ENCODE results near the gene NSUN2.

Gene NSUN2

GRCh38 chr5:6642655-6643054 lies 9.8 kb upstream of the NSUN2 start:
- no peak for DNase-seq

DNA sequence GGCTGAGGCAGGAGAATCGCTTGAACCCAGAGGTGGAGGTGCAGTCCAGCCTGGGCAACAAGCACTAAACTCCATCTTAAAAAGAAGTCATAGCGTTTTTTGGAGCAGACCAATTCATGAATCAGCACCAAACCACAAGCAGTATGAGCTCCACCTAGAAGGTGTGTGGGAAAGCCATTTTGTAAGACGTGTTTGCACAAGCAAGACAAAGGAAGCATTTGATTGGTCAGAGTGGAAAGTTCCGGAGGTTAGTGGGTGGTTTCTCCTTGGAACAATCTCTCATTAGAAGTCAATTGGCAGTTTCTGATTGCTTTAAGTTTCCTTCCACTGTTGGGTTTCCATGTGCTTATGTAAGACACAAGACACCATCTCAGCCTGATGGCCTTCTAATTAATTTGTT lies 5.4 kb upstream of the NSUN2 start:
- DNase-seq: no peak

DNA sequence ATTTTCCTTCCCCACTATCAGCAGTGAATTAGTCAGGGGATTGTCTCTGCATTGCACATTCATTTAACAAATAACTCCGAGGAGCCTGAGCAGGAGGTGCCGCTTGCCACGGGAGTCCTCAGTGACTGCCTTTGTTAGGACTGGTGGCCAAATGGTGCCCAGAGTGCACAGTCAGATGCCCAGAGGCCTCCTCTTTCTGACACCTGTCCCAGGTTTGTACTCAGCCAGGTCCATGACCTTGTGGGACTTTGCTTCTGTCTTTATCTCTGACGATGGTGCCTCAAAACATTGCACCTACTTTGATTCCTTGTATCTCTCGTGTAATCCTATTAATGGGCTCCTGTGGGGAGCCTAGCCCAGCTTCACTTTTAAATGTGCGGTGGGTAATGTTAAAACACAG lies 4.7 kb upstream of the NSUN2 start:
- DNase-seq: no peak

GRCh38 chr5:6637022-6637421 lies 4.2 kb upstream of the NSUN2 start:
- DNase-seq: no peak

GRCh38 chr5:6636293-6636692 lies 3.4 kb upstream of the NSUN2 start:
- no peak for DNase-seq

GRCh38 chr5:6634788-6635430 lies 2.1 kb upstream of the NSUN2 start:
- DNase-seq: no peak

DNA sequence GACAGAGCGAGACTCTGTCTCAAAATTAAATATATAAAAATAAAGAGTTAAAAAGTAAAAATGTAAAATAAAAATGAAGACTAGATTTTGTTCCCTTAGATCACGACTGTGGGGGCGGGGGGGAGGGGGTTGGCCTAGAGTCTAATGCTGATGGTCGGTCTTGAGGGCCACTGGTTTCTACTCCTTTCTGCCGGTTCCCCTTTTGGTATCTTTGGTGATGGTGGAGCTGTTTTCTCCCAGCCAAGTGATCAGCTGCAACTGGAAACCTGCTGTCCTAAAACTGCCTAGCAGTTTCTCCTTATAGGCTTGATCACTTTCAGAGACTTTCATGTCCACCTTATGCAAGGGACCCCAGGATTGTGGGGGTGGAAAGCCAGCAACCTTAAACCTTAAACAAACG lies 1.5 kb upstream of the NSUN2 start:
- DNase-seq: no peak

DNA sequence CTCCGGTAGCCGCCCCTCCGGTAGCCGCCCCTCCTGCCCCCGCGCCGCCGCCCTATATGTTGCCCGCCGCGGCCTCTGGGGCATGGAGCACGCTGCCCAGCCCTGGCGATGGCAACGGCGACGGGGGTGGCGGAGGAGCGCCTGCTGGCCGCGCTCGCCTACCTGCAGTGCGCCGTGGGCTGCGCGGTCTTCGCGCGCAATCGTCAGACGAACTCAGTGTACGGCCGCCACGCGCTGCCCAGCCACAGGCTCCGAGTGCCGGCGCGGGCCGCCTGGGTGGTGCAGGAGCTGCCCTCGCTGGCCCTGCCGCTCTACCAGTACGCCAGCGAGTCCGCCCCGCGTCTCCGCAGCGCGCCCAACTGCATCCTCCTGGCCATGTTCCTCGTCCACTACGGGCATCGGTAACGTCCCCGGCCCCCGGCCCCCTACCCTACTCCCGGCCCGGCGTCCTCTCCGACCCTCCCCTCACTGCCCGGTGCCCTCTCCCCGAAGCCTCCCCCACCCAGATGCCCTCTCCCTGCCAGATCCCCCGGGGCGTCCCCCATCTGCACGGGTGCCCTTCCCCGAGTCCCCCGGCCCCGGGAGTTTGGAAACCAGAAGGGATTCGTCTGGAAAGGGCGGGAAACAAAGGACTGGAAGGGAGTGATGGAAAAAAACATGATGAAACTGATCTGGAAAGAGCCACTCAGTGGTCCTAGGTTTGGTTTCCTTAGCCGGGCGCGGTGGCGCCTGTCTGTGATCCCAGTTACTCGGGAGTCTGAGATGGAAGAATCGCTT lies 813 bp upstream of the NSUN2 start:
- no peak for DNase-seq

GRCh38 chr5:6632324-6632887 lies 438 bp downstream of the NSUN2 start:
- DNase-seq: no peak

- no peak for DNase-seq
These were observed 1.4 kb downstream of the NSUN2 start for GRCh38 chr5:6631441-6631840.

- no peak for DNase-seq
These were observed 6.3 kb downstream of the NSUN2 start for GRCh38 chr5:6626508-6626907.

DNA sequence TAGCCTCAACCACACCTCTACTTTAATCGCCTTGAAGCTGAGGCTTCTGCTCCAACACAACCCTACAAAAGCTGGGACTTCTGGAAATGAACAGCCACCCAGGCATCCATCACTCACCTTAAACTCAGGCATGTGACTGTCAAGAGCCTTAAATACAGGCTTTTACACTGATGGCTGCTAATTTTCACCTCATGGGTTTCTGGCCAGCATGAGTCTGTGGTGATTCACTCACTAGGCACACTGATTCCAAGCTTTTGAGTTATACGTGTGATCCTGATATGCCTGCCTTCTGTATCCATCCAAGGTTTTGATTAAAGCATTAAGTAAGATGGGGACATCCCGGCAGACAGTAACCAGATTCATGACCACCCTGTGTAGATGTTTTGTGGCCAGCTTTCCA lies 8.9 kb downstream of the NSUN2 start:
- no peak for DNase-seq

- no peak for DNase-seq
These were observed 9.6 kb downstream of the NSUN2 start for GRCh38 chr5:6623228-6623627.

- no peak for DNase-seq
These were observed 16.2 kb downstream of the NSUN2 start for GRCh38 chr5:6616632-6617031.

- no peak for DNase-seq
These were observed 17.6 kb downstream of the NSUN2 start for GRCh38 chr5:6615034-6615815.

GRCh38 chr5:6611334-6612256 lies 21.2 kb downstream of the NSUN2 start:
- DNase-seq: no peak

GRCh38 chr5:6608016-6608415 lies 24.8 kb downstream of the NSUN2 start:
- no peak for DNase-seq

- DNase-seq: no peak
These were observed 25.3 kb downstream of the NSUN2 start for GRCh38 chr5:6607559-6607936.

DNA sequence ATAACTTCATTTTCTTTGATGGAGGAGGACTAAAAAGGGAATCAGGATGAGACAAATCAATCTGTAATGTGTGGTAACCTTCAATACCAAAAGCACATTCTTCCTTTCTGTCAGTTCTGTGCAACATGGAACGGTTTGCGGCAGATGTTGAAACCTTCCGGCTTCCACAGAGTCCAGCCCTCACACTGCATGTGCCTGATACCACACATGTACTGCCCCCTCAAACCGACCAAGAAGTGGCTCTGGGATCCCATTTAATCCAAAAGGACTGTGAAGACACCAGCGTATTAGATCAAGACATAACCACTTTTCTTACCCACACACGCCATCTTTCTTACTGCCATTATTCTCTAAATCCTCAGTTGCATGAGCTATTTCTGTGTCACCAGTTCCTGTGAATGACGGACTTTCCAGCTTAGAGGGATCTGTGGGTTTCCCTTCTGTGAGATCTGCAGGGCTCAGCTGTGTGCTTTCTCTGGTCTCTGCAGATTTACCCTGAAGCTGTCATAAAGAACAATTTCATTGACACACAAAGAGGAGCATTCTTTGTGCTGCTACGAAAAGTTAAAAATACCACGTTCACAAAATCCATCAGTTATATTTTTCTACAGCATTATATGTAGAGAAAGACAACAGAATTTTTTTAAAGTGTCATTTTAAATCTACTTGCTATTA lies 25.8 kb downstream of the NSUN2 start:
- DNase-seq: no peak

- no peak for DNase-seq
These were observed 27.9 kb downstream of the NSUN2 start for GRCh38 chr5:6604946-6605345.

- DNase-seq: no peak
These were observed 28.5 kb downstream of the NSUN2 start for GRCh38 chr5:6604341-6604740.

DNA sequence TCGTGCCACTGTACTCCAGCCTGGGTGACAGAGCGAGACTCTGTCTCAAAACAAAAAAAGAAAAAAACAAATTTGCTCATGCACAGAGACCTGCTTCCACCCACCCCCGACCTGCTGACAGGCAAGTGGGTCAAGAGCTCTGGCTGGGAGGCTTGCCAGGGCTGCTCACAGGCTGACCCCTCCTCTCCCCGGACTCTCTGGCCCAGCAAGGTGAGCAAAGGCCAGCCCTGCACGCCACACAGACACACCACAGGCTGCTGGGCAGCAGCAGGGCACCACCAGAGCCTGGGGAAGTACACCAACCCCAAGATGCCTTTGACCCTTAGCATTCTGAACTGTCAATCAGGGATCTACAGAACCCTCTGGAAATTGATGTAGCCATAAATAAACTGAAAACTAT lies 29.2 kb downstream of the NSUN2 start:
- DNase-seq: no peak

Measured in CD4-positive, alpha-beta T cell treated with Interleukin-17A for 1 hour (primary cell).